ENCODE data around the gene PORCN.

DNA sequence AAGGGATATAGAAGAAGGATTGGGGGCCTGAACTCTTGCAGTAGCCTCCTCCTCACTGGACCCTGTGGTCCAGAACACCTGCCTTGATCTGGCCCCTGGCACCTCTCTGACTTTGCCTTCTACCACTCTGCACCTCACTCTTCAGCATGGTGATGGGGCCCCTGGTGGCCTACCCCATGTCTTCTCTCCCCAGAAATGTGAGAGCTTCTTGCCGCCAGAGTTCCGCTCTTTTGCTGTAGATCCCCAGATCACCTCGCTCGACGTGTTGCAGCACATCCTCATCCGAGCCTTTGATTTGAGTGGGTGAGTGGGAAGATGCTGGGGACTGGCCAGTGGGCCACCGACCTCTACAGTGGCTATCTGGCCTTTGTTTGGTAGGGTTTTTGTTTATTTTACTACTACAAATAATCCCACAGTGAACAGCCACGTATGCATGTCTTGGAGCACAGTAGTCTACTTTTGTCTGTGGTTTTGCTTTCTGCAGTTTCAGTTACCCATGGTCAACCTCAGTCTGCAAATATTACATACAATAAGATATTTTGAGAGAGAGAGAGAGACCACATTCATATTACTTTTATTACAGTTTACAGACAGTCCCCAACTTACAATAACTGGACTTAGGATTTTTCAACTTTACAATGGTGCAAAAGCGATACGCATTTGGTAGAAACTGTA is 32.5 kb downstream of the PORCN start:
- TF ChIP-seq, protein P1, sequence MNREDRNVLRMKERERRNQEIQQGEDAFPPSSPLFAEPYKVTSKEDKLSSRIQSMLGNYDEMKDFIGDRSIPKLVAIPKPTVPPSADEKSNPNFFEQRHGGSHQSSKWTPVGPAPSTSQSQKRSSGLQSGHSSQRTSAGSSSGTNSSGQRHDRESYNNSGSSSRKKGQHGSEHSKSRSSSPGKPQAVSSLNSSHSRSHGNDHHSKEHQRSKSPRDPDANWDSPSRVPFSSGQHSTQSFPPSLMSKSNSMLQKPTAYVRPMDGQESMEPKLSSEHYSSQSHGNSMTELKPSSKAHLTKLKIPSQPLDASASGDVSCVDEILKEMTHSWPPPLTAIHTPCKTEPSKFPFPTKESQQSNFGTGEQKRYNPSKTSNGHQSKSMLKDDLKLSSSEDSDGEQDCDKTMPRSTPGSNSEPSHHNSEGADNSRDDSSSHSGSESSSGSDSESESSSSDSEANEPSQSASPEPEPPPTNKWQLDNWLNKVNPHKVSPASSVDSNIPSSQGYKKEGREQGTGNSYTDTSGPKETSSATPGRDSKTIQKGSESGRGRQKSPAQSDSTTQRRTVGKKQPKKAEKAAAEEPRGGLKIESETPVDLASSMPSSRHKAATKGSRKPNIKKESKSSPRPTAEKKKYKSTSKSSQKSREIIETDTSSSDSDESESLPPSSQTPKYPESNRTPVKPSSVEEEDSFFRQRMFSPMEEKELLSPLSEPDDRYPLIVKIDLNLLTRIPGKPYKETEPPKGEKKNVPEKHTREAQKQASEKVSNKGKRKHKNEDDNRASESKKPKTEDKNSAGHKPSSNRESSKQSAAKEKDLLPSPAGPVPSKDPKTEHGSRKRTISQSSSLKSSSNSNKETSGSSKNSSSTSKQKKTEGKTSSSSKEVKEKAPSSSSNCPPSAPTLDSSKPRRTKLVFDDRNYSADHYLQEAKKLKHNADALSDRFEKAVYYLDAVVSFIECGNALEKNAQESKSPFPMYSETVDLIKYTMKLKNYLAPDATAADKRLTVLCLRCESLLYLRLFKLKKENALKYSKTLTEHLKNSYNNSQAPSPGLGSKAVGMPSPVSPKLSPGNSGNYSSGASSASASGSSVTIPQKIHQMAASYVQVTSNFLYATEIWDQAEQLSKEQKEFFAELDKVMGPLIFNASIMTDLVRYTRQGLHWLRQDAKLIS (CRISPR knock-in tag; IDR thresholded peaks at IDR 0.05; ENCODE audit: borderline replicate concordance) = no peak
- TF ChIP-seq, protein P2, sequence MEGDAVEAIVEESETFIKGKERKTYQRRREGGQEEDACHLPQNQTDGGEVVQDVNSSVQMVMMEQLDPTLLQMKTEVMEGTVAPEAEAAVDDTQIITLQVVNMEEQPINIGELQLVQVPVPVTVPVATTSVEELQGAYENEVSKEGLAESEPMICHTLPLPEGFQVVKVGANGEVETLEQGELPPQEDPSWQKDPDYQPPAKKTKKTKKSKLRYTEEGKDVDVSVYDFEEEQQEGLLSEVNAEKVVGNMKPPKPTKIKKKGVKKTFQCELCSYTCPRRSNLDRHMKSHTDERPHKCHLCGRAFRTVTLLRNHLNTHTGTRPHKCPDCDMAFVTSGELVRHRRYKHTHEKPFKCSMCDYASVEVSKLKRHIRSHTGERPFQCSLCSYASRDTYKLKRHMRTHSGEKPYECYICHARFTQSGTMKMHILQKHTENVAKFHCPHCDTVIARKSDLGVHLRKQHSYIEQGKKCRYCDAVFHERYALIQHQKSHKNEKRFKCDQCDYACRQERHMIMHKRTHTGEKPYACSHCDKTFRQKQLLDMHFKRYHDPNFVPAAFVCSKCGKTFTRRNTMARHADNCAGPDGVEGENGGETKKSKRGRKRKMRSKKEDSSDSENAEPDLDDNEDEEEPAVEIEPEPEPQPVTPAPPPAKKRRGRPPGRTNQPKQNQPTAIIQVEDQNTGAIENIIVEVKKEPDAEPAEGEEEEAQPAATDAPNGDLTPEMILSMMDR (IDR thresholded peaks at IDR 0.05) = no peak
- TF ChIP-seq CREB1 (CRISPR knock-in tag; IDR thresholded peaks at IDR 0.05) (no peak), ESRRA (CRISPR knock-in tag; IDR thresholded peaks at IDR 0.05; ENCODE audit: borderline replicate concordance) (no peak), ZNF232 (CRISPR knock-in tag; IDR thresholded peaks at IDR 0.05) (no peak), CBFB (CRISPR knock-in tag; IDR thresholded peaks at IDR 0.05; ENCODE audit: low read depth) (no peak)
- TF ChIP-seq, protein P3, sequence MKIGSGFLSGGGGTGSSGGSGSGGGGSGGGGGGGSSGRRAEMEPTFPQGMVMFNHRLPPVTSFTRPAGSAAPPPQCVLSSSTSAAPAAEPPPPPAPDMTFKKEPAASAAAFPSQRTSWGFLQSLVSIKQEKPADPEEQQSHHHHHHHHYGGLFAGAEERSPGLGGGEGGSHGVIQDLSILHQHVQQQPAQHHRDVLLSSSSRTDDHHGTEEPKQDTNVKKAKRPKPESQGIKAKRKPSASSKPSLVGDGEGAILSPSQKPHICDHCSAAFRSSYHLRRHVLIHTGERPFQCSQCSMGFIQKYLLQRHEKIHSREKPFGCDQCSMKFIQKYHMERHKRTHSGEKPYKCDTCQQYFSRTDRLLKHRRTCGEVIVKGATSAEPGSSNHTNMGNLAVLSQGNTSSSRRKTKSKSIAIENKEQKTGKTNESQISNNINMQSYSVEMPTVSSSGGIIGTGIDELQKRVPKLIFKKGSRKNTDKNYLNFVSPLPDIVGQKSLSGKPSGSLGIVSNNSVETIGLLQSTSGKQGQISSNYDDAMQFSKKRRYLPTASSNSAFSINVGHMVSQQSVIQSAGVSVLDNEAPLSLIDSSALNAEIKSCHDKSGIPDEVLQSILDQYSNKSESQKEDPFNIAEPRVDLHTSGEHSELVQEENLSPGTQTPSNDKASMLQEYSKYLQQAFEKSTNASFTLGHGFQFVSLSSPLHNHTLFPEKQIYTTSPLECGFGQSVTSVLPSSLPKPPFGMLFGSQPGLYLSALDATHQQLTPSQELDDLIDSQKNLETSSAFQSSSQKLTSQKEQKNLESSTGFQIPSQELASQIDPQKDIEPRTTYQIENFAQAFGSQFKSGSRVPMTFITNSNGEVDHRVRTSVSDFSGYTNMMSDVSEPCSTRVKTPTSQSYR (CRISPR knock-in tag; IDR thresholded peaks at IDR 0.05) = no peak
- TF ChIP-seq, protein P4, sequence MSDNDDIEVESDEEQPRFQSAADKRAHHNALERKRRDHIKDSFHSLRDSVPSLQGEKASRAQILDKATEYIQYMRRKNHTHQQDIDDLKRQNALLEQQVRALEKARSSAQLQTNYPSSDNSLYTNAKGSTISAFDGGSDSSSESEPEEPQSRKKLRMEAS (CRISPR knock-in tag; IDR thresholded peaks at IDR 0.05) = no peak
- TF ChIP-seq, protein P5, sequence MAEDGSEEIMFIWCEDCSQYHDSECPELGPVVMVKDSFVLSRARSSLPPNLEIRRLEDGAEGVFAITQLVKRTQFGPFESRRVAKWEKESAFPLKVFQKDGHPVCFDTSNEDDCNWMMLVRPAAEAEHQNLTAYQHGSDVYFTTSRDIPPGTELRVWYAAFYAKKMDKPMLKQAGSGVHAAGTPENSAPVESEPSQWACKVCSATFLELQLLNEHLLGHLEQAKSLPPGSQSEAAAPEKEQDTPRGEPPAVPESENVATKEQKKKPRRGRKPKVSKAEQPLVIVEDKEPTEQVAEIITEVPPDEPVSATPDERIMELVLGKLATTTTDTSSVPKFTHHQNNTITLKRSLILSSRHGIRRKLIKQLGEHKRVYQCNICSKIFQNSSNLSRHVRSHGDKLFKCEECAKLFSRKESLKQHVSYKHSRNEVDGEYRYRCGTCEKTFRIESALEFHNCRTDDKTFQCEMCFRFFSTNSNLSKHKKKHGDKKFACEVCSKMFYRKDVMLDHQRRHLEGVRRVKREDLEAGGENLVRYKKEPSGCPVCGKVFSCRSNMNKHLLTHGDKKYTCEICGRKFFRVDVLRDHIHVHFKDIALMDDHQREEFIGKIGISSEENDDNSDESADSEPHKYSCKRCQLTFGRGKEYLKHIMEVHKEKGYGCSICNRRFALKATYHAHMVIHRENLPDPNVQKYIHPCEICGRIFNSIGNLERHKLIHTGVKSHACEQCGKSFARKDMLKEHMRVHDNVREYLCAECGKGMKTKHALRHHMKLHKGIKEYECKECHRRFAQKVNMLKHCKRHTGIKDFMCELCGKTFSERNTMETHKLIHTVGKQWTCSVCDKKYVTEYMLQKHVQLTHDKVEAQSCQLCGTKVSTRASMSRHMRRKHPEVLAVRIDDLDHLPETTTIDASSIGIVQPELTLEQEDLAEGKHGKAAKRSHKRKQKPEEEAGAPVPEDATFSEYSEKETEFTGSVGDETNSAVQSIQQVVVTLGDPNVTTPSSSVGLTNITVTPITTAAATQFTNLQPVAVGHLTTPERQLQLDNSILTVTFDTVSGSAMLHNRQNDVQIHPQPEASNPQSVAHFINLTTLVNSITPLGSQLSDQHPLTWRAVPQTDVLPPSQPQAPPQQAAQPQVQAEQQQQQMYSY (CRISPR knock-in tag; IDR thresholded peaks at IDR 0.05) = no peak

All from WTC11 (cell line).